GM18519 (cell line): ENCODE results near the gene ANKRD33.

Experiments used
- ATAC-seq: cut with Tn5 transposase; IDR thresholded peaks from one replicate; pipeline ENCODE4 v1.9.1; 2021; ENCODE audit warnings: mild to moderate bottlenecking, moderate library complexity; ENCODE audit not compliant: unreplicated experiment, low FRiP score

ANKRD33 gene

DNA sequence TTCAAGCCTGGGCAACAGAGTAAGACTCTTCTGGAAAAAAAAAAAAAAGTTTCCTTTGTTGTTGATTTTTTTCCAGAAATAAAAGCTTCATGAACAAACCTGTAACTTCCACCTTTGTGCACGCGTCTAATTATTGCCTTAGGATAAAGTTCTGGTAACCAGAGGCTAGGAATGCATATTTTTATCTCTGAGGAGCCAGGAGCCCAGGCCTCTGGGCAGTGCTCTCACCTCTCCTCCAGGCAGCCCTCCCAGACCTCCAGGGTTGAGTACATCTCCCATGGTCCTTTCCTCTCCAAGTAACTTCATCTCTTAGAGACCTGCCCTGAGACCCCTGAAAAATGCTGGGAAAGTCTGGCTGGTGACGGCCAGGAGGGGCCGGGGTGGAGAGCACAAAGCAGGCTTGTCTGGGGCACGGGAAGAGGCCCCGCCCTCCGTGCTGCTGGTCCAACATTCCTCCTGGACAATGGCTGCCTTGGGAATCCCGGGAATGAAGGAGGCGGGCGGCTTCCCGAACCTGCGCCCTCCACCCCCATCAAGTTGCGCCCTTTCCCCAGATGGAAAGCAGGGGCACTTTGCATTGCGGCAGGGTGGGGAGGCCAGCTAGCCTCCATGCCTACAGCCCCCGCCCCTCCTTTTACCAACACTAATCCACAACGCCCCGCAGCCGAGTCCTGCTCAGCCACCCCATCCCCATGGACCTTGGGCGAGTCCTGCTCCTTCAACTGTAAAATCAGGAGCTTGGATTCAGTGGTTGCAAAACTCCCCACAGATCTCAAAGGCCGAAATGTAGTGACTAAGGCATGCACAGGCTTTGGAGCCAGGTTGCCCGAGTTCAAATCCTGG lies 32.1 kb upstream of the ANKRD33 start:
- ATAC-seq: no peak

DNA sequence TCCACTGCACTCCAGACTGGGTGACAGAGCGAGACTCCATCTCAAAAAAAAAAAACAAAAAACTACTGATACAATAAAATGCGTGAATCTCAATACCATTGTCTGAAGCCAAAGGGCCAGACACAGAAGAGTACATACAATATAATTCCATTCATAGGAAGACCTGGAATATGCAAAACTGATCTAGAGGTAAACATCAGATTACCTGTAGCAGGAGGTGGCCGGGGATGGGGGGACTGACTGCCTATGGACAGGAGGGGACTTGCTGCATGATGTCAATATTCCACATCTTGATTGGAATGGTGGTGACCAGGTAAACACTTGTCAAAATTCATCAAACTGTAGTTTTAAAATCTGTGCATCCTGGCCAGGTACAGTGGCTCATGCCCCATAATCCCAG lies 26.9 kb upstream of the ANKRD33 start:
- no peak for ATAC-seq

DNA sequence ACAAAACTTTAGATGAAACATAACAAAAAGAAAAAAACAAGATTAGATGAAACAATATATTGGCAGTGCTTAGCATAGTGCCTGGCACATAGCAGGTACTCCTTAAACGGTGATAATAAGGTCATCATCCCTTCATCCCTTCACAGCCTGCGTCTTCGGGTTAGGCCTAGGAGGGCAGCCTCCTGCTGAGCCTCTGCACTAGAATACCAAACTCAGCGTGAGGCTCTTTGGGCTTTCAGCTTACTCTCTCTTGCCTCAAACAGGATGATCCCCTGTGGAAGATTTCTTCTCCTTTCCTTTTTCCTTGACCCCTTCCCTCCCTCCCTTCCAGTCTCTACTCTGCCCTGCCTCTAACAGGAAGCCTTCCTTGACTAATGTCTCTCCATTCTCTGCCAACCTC lies 25.0 kb upstream of the ANKRD33 start:
- no peak for ATAC-seq

DNA sequence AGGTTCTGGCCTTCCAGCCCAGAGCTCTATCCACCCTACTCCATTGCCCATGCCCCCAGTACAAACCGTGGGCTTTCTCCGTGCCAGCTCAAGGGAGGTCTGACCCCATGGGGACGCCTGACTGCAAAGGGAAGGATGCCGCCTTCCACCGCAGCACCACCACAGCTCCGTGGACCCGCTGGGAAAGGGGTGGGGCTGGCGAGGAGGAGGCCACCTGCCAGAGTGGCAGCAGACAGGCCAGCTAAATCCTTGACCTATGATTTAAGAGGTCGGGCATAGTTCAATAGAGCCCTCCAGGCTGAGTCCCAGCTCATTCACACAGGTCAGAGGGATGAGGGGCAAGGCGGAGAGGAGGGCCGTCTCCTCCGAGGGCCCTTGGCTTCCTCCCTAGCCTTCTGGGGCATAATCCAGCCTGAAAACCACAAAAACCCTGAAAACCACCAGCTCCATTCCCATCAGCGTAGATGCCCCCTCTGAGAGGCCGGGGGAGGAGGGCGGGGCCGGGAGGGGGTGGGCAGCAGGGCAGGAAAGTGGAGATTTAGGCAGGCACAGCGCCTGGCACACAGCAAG lies 24.5 kb upstream of the ANKRD33 start:
- no peak for ATAC-seq

DNA sequence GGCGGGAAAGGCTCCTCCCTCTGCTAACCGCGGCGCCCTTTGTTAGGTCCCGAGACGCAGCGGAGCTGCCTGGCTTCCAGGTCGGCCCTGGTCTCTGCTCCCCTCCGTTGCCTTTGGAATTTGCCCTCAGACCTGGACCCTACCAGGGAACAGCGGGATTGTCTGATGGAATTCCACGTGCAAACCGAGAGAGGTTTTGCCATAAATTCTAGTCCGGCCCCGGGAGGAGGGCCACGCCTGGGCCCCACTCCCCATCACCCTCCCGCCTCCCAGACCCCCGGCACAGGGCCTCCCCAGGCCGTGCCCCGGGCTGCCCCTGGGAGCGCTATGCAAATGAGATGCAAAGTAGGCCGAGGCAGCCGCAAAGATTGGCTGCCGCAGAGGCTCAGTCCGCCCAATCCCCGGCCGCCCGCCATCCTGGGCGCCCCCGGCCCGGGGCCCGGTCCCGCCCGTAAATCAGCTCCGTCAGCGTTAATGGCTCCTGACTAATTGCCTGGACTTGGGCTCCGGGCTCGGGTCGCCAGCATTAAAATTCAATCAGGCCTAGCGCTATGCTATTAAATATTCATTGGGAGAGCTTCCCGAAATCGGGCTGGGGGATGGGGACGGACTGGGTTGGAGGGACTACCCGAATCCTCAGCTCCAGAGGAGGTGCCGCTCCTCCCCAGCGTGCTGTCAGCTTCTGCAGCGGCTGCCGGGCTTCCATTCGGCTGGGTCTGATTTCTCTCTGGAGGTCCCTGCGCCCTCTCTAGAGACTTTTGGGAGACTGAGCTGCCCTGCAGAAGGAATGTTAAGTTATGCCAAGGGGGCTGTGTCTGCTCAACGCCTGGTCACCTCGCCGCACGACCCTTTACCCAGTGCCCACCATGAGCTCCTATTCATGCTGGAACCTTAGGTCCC lies 23.7 kb upstream of the ANKRD33 start:
- ATAC-seq: no peak

DNA sequence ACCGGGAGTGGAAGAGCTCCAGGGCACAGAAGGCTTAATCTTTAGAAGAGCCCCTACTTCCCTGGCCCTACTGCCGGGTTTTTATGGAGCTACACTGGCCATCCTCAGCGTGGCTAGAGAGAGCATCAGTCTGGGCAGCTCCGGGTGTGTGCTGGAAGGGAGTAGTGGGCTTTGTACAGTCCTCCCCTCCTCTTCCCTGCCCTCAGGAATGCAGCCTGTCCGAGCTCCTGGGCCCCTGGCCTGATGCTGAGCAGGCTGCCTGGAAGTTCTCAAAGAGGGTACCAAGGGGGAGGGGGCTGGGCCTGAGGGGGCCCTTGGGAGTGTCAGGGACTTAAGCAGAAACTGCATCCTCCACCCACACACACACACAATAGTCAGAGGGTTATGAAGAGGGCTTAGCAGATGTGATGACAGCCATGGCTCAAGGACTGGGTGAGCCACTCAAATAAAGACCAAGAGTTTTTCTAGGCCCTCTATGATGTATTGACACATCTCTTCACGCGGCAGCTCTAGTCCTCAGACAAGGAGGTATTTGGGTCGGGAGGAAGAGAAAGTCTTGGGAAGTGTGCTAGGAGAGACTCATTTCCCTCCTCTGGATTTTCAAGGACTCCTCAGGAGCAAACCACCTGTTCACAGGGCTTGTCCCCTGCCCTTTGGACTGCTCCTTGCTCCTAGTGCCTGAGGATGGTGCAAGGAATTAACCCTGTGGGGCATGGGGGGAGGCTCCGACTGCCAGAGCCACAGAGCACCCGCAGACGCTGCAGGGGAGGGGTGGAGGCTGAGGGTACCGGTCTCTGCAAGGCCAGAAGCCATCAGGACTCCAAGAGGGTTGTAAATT lies 22.9 kb upstream of the ANKRD33 start:
- no peak for ATAC-seq

DNA sequence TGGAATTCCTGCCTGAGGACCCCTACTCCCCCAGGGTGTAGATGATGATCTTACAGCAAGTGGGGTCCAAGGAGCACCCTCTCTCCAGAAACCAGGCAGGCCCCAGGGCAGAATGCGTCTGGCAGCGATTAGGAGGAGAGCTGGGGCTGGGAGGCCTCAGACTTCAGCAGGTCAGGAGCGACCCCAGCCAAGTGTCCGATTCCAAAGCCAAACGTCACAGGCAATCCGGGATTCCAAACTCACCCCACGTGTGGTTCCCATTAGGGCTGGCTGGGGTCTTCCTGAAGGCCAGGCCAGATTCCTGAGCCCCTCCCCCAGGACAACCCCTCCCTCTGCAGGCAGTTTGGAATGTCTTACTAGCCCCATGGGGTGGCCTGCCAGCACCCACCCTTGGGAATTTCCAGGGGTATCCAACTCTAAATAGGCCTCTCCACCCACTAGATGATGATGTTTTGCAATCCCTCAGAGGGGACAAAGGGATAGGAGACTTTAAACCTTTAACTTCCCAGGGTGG lies 22.1 kb upstream of the ANKRD33 start:
- no peak for ATAC-seq

DNA sequence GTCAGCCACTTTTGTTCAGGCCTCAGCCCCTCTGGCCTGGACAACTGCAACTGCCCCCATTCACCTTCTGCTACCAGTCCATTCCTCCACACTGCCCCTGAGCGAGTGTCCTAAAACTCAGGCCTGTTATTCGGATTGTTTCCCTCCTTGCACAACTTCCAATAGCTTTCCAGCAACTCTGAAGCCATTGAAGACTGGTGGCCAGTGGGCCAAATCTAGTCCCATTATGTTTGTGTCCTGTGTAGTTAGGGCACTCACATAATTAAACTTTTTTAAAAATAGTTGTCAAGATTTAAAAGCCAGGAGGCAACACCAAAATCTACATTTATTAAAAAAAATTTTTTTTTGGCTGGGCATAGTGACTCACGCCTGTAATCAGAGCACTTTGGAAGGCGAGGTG lies 21.6 kb upstream of the ANKRD33 start:
- ATAC-seq: no peak

DNA sequence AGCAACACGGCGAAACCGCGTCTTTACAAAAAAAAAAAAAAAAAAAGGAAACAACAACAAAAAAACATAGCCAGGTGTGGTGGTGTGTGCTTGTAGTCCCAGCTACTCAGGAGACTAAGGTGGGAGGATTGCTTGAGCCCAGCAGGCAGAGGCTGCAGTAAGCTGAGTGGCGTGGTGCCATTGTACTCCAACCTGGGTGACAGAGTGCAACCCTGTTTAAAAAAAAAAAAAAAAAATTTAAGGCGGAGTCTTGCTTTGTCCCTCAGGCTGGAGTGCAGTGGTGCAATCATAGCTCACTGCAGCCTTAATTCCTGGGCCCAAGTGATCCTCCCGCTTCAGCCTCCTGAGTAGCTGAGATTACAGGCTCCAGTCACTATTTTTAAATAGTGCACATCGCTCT lies 21.1 kb upstream of the ANKRD33 start:
- ATAC-seq: no peak

DNA sequence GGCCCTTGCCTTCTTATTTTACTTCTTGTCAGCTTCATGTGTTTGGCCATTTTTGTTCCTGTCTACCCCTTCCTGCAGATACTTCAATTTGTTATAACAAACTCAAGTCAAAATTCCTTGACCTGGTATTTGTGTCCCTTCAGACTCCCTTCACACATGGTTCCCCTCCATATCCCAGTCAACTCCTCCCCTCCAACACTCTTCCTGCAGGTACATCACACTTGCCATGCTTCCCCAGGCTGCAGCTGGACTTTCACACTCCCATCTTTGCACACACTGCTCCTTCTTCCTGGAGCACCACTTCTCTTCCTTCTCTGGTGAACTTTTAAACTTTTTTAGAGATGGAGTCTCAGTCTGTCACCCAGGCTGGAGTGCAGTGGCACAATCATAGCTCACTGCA lies 20.5 kb upstream of the ANKRD33 start:
- no peak for ATAC-seq

DNA sequence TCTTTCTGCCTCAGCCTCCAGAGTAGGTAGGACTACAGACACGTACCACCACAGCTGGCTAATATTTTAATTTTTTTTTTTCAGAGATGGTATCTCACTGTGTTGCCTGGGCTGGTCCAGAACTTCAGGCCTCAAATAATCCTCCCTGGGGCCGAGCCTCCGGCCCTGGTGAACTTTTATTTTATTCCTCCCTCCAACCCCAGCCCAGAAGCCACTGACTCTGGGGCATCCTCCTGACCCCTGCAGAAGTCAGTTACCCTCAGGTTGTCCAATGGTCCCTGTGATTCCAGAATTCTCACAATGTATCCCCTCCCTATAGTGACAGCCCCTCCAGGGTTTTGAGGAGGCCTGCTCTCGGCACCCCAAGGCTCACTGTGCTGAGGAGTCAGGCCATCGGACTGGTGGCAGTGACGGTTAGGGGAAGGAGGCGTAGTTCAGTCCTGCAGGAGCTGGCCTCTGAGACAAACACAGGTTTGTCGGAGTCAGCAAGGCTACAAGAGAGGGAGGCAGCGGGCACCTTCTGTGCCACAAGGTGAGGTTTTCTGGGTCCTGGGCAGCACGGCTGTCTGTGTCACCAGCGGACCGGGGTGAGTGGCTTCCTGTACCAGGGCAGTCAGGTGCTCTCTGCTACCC lies 20.0 kb upstream of the ANKRD33 start:
- ATAC-seq: no peak

DNA sequence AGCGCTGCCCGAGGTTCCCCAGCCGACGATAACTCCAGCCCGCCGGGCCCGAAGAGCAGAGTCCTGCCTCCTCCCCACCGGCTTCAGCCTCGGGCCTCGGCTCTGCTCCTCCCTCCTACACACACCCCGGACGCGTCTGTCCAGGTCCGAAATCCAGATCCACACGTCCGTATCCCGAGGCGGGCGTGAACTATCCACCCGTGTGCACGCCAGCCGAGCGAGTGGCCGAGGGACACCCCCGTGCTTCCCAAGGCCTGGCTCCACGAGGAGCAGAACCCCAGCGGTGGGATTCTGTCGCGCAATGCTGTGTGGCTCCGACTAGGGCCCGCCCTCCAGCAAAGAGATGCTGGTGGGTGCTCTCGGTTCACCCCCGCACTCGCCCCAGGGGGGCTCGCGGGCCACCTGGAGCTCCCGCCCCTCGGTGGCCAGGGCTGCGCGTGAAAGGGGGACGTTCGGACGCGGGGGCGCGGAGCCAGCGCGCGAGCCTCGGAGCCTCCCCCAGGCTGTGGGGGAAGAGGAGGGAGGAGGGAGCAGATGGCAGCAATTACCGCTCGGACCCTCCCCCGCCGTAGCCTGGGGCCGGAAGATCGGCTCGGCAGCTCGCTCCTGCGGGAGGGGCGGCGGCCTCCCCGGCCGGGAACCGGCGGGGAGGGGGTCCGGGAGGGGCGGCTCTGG lies 18.9 kb upstream of the ANKRD33 start:
- no peak for ATAC-seq

DNA sequence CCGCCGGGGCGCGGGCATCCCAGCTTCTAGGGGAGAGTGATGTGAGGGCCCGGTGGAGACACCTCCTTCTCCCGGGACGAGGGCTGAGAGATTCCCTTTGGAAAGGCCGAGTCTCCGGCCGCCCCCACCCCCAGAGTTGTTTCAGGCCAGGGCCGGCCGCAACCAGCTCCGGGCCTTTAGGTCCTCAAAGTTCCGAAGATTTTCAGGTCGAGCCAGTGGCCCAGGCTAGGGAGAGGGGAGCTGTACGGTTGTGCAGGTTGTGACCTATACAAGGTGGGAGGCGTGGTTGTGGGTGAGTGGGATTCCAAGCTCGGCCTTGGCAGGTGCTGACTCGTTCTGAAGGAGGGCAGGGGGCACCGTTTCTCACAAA lies 18.4 kb upstream of the ANKRD33 start:
- ATAC-seq: no peak

DNA sequence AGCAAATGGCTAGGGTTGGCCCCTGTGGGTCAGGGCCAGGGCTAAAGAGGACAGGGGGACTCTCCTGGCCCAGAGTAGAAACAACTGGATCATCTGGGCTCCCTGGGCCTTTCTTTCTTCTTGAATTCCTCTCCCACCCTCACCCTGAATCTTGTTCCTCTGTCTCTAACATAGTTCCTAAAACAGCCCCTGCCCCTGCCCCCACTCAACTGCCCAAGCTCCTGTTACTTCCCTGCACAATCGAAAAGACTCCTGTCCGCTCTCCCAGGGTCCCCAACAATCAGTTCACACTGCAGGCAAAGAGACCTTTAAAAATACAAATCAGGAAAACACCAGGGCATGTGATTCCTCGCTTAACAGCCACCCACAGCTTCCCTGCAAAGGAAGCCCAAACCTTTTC lies 18.0 kb upstream of the ANKRD33 start:
- ATAC-seq: no peak

DNA sequence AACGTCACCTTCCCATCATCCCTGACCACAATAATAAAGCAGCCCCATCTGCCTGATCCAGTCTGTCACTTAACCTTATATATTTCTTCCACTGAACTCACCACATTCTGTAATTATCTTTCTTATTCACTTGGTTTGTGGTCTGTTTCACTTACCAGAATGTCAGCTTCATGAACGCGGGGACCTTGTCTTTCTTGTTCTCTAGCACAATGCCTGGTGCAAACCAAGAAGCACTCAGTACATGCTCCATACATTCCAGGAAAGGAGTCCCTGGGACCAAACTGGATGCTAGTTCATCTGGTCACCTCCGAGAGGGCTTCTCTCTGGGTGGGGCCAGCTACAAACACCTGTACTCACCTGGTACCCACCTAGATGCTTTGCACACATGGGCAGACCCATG lies 17.4 kb upstream of the ANKRD33 start:
- ATAC-seq: no peak

DNA sequence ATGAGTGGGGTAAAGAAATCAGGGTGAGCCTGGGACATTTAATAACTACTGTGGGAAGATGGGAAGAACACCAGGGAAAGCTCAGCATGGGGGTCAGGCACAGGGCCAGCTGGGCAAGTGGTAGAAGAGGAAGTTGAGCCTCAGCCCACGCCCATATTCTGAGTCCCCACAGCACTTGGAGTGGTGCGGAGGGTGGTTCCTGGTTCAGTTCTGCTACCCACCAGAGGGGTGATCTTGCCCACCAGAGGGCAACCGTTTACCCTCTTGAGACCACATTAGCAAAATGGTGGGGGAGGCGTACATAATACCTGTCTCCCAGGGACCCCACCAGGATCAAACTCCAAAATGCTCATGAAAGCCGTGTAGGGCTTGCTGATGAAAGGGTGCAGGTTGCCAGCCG lies 16.8 kb upstream of the ANKRD33 start:
- ATAC-seq: no peak

DNA sequence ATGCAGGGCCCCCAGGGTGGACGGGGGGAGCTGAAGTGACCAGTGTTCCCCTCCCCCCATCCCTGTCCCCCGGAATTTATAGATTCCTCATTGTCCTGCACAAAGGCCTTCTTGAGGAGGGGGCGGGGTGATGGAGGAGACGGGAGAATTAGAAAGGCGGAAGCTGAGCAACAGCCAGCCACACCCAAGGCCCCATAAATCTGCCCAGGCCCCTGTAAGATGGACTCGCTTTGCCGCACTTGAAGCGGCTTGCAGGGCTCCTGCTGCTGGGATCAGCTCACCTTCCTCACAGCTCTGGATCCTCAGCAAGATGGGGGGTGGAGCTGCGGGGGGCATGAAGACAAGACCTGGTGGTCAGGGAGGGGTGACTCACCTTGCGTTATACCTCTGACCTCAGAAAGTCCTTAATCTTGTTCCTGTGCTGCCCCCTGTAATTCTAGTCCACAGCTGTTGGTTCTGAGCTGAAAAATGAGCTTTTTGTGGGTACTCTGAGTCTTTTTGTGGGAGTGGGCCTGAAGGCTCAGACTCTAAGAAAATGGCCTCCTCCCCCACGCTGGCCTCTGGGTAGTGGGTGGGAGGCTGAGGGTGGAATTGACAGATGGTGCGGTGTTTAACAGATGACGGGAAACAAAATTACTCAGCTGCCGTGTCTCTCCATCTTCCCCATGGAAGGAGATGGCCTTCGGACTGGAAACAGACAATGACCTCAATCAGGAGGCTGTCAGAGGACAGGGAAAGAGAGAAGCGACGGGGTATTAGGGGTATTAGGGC lies 15.8 kb upstream of the ANKRD33 start:
- ATAC-seq: no peak

DNA sequence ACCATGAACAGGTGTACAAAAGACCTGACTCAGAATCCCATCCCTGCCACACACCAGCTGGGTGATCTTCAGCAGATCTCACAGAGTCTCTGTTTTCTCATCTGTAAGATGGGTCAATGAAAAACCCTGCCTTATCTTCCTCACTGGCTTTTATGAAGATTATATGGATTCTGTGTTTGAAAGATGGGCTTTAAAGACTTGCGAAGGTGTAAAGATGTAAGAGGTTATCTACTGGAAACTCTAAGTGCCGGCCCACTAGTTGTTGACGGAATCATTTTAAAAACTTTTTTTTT lies 15.3 kb upstream of the ANKRD33 start:
- no peak for ATAC-seq
